ENCODE data around the gene TSPAN18.

DNA sequence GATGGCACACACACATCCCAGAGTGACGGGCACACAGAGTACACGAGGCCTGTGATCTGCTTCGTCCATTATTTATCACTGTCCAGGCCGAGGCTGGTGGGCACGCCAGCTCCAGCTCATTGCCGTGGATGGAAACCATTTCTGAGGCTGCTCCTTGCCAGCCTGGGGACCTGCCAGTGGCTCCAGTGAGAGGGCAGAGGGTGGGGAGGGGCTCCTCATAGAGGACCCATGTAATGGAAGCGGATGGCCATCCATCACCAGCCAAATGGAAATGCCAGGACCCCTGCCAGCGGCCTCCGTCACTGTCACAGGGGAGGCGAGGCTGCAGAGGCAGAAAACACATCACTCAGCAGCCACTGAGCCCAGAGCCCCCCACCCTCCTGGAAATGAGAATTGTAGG lies 188.2 kb downstream of the TSPAN18 start:
- TF ChIP-seq, protein P1, sequence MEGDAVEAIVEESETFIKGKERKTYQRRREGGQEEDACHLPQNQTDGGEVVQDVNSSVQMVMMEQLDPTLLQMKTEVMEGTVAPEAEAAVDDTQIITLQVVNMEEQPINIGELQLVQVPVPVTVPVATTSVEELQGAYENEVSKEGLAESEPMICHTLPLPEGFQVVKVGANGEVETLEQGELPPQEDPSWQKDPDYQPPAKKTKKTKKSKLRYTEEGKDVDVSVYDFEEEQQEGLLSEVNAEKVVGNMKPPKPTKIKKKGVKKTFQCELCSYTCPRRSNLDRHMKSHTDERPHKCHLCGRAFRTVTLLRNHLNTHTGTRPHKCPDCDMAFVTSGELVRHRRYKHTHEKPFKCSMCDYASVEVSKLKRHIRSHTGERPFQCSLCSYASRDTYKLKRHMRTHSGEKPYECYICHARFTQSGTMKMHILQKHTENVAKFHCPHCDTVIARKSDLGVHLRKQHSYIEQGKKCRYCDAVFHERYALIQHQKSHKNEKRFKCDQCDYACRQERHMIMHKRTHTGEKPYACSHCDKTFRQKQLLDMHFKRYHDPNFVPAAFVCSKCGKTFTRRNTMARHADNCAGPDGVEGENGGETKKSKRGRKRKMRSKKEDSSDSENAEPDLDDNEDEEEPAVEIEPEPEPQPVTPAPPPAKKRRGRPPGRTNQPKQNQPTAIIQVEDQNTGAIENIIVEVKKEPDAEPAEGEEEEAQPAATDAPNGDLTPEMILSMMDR (IDR thresholded peaks at IDR 0.05), result no peak
- TF ChIP-seq POLR2AphosphoS5 (IDR thresholded peaks at IDR 0.05; ENCODE audit: low read depth, low read length) (no peak), SIN3A (IDR thresholded peaks at IDR 0.05; ENCODE audit: borderline replicate concordance, insufficient read depth, low read depth, low read length) (no peak)
- TF ChIP-seq, protein P2, sequence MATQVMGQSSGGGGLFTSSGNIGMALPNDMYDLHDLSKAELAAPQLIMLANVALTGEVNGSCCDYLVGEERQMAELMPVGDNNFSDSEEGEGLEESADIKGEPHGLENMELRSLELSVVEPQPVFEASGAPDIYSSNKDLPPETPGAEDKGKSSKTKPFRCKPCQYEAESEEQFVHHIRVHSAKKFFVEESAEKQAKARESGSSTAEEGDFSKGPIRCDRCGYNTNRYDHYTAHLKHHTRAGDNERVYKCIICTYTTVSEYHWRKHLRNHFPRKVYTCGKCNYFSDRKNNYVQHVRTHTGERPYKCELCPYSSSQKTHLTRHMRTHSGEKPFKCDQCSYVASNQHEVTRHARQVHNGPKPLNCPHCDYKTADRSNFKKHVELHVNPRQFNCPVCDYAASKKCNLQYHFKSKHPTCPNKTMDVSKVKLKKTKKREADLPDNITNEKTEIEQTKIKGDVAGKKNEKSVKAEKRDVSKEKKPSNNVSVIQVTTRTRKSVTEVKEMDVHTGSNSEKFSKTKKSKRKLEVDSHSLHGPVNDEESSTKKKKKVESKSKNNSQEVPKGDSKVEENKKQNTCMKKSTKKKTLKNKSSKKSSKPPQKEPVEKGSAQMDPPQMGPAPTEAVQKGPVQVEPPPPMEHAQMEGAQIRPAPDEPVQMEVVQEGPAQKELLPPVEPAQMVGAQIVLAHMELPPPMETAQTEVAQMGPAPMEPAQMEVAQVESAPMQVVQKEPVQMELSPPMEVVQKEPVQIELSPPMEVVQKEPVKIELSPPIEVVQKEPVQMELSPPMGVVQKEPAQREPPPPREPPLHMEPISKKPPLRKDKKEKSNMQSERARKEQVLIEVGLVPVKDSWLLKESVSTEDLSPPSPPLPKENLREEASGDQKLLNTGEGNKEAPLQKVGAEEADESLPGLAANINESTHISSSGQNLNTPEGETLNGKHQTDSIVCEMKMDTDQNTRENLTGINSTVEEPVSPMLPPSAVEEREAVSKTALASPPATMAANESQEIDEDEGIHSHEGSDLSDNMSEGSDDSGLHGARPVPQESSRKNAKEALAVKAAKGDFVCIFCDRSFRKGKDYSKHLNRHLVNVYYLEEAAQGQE (IDR thresholded peaks at IDR 0.05; ENCODE audit: insufficient read depth in 1 of 2, low read depth in 2 of 2, low read length in 1 of 2), result no peak

Data from Panc1 (cell line).